ENCODE data around the gene RHOU. TPM values are rescaled to one million over a fixed set of nuclear protein-coding genes. Genes with fewer than 3 reads are reported as not detected.

Gene RHOU
- total RNA-seq, 4 donors from 2014 or later: 13.1 to 41.2 (median 26.6) TPM

- intact Hi-C loops (cut with DNase I; ENCODE audit: low total_unique reads): no loop called here
- H3K36me3 ChIP-seq: no peaks in the 10 kb centered on the region
- H3K4me1 ChIP-seq: peaks cover 0 to 3% of the 10 kb centered on the region in 2 donors
- H3K9me3 ChIP-seq: no peaks in the 10 kb centered on the region
- TF ChIP-seq CTCF (IDR thresholded peaks at IDR 0.05) (no peak), POLR2A (IDR thresholded peaks at IDR 0.05) (no peak)
- H3K4me3 ChIP-seq: no peak overlapping the region
- H3K27me3 ChIP-seq: no peaks in the 10 kb centered on the region
- no peak for DNase-seq
- H3K27ac ChIP-seq: no peak overlapping the region
Observed at GRCh38 chr1:228752675-228753265, 17.5 kb downstream of the RHOU start.

GRCh38 chr1:228753287-228753686, 18.0 kb downstream of the RHOU start:
- H3K9me3 ChIP-seq: no peaks in the 10 kb centered on the region
- no peak overlapping the region for H3K4me3 ChIP-seq
- no peaks in the 10 kb centered on the region for H3K27me3 ChIP-seq
- no peak overlapping the region for H3K27ac ChIP-seq
- no peak for DNase-seq
- intact Hi-C loops (cut with DNase I; ENCODE audit: low total_unique reads): no loop called here
- peaks cover 0 to 3% of the 10 kb centered on the region in 2 donors for H3K4me1 ChIP-seq
- no peak for TF ChIP-seq CTCF (IDR thresholded peaks at IDR 0.05)
- TF ChIP-seq POLR2A (IDR thresholded peaks at IDR 0.05): no peak
- H3K36me3 ChIP-seq: no peaks in the 10 kb centered on the region

- intact Hi-C loops (cut with DNase I; ENCODE audit: low total_unique reads): no loop called here
- DNase-seq: no peak
- no peaks in the 10 kb centered on the region for H3K36me3 ChIP-seq
- TF ChIP-seq POLR2A (IDR thresholded peaks at IDR 0.05) (no peak), CTCF (IDR thresholded peaks at IDR 0.05) (no peak)
- no peak overlapping the region for H3K4me3 ChIP-seq
- H3K4me1 ChIP-seq: peaks cover 0 to 3% of the 10 kb centered on the region in 2 donors
- no peaks in the 10 kb centered on the region for H3K9me3 ChIP-seq
- no peaks in the 10 kb centered on the region for H3K27me3 ChIP-seq
- no peak overlapping the region for H3K27ac ChIP-seq
Observed at GRCh38 chr1:228753786-228754360, 18.6 kb downstream of the RHOU start.

GRCh38 chr1:228754646-228755268, 19.5 kb downstream of the RHOU start:
- no peak overlapping the region for H3K27ac ChIP-seq
- H3K4me3 ChIP-seq: no peak overlapping the region
- intact Hi-C loops (cut with DNase I; ENCODE audit: low total_unique reads): no loop called here
- TF ChIP-seq POLR2A (IDR thresholded peaks at IDR 0.05) (no peak), CTCF (IDR thresholded peaks at IDR 0.05) (no peak)
- H3K27me3 ChIP-seq: no peaks in the 10 kb centered on the region
- H3K36me3 ChIP-seq: no peaks in the 10 kb centered on the region
- peaks cover 0 to 3% of the 10 kb centered on the region in 2 donors for H3K4me1 ChIP-seq
- H3K9me3 ChIP-seq: no peaks in the 10 kb centered on the region
- no peak for DNase-seq

GRCh38 chr1:228755800-228756199, 20.5 kb downstream of the RHOU start:
- intact Hi-C loops (cut with DNase I; ENCODE audit: low total_unique reads): no loop called here
- Histone ChIP-seq H3K36me3 (no peaks in the 10 kb centered on the region), H3K4me3 (no peak overlapping the region), H3K9me3 (no peaks in the 10 kb centered on the region), H3K4me1 (peaks cover 0 to 3% of the 10 kb centered on the region in 2 donors), H3K27me3 (no peaks in the 10 kb centered on the region), H3K27ac (no peak overlapping the region)
- no peak for TF ChIP-seq POLR2A (IDR thresholded peaks at IDR 0.05)
- no peak for TF ChIP-seq CTCF (IDR thresholded peaks at IDR 0.05)
- DNase-seq: no peak
